Stimulated activated CD8-positive, alpha-beta memory T cell treated with anti-CD3 and anti-CD28 coated beads, Interleukin-4, amount 100 ng/mL, for 4 hours (primary cell): Measurements from ENCODE around the gene CPSF4.

Experiments used
- DNase-seq, 2 donors: peaks; one replicate each; pipeline ENCODE4 v3.0.0-alpha.2; 2020; ENCODE audit warnings: low read depth in 2 of 2, low spot score in 1 of 2

Gene CPSF4

DNA sequence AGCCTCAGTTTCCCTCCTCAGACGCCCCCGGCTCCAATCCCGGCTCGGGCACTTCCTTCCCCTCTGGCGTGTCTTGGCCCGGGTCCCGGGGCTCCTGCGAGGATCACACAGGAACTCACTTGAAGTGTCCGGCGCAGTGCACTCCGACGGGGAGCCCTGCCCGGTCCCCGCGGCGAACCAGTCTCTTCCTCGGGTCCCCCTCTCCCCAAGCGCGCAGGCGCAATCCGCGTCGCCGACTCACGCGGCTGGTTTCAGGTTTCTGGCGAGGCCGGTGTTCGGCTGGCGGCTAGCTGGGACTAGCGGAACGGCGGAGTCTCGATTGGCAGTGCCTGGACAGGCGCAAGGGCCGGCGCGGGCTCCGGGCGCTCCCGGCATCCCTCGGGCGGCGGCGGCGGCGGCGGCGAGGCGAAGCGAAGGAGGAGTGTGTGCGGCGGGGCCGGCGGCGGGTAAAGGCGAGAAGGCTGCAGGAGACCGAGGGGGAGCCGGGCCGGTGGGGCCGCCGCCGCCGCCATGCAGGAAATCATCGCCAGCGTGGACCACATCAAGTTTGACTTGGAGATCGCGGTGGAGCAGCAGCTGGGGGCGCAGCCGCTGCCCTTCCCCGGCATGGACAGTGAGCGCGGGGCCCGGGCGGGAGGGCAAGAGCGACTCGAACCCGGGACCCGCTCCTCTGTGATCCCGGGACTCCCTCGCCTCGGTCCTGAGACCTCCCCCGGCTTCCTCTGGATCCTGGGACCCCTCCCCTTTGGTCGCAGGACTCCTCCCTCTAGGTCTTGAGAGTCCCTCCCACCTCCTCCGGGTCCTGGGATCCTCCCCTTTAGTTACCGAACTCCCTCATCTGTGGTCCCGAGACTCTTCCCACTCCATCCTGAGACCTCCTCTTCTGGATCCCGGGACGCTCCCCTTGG lies at the start of gene CPSF4, which contains the start of gene PTCD1:
CPSF4 (plus strand) TSS at position 371 of the 908 bp plus-strand sequence; CDS start at position 511, 140 bp downstream.
PTCD1 (minus strand) TSS at position 226 of the 908 bp plus-strand sequence. CDS start 3,556 bp downstream, outside the sequence.
- DNase-seq = peak; percentile 80 to 85

DNA sequence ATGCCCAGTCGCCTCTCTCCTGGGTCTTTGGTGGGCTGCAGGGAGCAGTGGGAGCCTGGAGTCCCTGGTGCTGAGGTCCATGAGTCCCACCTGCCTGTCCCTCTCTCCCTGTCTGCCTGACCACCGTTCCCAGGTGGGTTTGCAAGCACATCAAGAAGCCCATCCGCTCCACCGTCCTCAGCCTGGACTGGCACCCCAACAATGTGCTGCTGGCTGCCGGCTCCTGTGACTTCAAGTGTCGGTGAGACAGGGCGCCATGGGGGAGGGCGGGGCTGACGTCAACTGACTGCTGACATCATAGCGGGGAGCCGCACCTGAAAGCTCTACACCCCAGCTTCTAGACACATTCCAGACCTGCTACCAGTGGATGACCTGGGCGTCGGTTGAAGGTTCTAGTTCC lies 49.0 kb upstream of the CPSF4 start:
- no peak for DNase-seq

DNA sequence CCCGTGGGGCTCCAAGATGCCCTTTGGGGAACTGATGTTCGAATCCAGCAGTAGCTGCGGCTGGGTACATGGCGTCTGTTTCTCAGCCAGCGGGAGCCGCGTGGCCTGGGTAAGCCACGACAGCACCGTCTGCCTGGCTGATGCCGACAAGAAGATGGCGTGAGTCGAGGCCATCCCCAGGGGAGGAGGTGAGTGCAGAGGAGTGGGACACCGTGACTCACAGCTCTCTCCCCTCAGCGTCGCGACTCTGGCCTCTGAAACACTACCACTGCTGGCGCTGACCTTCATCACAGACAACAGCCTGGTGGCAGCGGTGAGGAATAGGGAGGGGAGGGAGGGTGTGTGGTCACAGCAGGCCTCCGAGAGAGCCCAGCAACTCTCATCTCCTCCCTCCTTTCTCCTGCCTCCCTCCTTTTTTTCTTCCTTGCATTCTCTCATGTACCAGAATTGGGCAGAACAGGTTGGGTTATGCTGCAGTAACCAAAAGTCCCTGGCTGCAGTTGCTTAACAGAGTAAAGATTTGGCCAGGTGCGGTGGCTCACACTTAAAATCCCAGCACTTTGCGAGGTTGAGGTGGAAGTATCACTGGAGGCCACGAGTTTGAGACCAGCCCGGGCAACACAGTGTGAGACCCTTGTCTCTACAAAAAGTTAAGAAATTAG lies 47.7 kb upstream of the CPSF4 start:
- DNase-seq = no peak

DNA sequence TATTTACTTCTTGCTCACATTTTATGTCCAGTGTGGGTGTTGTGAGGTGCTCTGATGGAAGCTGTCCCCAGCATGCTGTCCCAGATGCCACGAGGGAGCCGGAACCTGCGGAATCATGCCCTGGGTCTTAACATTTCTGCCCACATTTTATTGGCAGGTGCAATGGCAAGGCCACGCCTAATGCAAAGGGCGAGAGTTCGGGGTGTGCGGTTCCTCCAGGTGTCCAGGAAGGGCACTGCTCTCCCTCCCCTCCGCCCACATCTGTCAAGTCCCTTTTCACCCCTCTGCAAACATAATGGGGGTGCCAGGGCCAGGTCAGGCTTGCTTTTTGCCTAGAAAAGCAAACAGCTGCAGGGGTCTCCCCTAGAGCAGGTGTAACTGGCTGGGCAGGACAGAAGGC lies 46.7 kb upstream of the CPSF4 start:
- DNase-seq = no peak

DNA sequence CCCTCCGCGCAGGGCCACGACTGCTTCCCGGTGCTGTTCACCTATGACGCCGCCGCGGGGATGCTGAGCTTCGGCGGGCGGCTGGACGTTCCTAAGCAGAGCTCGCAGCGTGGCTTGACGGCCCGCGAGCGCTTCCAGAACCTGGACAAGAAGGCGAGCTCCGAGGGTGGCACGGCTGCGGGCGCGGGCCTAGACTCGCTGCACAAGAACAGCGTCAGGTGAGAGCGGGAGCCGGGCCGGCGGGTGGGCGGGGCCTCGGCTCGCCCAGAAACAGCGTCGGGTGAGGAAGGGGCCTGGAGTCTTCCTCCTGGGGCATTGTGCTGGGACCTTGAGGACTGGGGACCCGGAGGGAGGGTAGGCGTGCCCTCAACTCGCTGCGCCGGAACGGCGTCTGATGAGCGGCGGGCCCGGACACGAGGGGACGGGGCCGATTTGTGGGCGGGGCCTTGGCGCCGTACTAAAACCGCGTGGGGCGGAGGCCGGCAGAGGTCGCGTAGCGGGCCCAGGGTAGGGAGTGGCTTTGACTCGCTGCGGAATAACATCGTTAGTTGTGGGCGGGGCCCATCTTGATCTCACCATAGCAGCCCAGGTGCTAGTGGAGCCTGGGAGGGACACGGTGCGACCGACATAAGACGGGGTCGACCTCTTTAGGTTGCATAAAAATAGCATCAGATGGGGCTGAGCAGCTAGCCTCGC lies 45.9 kb upstream of the CPSF4 start:
- DNase-seq = peak in 1 of 2 donors; percentile 68

DNA sequence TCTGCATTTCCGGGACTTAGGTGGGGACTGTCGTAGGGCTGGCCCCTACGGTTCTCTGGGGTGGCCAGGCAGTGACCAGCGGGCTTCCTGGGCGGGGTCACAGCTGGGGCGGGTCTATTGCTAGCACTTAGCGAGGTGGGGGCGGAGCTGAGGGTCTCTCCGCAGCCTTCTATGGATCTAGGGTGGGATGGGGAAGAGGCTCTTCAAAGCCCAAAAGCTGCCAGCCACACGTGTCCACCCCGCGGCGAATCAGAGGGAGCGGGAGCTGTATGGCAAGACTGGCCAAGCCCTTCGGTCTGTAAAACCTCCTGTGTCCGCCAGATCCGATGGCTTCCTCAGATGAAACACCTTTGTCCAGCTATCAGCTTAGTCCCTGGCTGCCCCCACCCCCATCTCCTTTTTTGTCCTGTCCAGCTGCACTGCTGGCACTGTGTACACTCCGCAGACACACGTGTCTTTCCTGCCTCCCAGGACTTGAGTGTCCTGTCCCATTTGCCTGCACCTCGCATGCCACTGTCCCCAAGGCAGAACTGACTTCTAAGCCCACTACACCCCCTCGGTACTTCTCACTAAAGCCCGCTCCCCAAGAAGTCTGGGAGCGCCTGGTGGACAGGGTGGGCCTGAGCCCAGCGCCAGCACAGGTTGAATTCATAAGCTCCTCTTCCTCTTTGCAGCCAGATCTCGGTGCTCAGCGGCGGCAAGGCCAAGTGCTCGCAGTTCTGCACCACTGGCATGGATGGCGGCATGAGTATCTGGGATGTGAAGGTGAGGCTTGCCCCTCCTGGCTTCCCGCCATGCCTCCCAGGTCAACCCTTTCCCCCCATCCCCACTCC lies 45.2 kb upstream of the CPSF4 start:
- DNase-seq = no peak

DNA sequence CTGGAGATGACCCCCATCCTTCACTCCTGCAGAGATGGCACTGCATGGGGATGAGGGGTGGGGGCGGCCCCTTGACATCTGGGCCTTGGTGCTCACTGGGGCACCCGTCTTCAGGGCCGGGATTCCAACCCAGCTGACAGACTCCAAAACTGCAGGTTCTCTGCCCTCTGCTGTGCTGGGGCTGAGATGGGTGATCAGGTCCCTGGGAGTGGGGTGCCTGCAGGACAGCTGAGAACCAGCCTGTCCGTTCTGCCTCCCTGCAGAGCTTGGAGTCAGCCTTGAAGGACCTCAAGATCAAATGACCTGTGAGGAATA lies 44.6 kb upstream of the CPSF4 start:
- DNase-seq = no peak

DNA sequence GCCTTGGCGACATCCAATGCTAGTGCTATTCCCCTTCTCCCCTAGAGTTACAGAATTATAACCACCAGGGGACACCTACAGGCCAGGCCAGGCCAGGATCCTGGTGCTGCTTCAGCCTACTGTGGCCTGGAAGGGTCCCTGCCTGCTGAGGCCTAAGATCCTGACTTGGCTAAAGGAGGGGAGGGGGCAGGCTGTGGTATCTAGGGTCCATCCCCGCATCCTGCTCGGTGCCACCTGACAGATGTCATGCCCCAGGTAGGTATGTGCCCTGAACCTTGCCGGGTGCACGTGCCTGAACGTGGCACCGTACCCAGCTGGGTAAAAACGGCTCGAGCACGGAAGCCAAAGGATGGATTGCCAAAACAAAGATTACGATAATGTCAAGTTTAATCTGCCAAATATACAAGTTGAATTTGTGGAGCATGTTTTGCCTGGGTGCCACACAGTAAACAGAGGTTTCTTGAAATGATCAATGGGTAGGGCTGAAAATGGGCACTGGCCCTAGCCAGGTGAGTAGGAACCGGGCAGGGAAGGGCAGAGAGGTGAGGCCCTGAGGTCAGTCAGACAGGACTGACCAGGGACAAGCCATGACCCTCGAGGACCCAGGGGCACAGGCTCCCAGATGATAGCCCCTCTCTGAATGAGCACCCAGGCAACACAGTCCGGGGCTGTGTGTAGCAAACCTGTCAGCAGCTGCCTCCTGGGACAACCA lies 43.0 kb upstream of the CPSF4 start:
- DNase-seq = no peak

DNA sequence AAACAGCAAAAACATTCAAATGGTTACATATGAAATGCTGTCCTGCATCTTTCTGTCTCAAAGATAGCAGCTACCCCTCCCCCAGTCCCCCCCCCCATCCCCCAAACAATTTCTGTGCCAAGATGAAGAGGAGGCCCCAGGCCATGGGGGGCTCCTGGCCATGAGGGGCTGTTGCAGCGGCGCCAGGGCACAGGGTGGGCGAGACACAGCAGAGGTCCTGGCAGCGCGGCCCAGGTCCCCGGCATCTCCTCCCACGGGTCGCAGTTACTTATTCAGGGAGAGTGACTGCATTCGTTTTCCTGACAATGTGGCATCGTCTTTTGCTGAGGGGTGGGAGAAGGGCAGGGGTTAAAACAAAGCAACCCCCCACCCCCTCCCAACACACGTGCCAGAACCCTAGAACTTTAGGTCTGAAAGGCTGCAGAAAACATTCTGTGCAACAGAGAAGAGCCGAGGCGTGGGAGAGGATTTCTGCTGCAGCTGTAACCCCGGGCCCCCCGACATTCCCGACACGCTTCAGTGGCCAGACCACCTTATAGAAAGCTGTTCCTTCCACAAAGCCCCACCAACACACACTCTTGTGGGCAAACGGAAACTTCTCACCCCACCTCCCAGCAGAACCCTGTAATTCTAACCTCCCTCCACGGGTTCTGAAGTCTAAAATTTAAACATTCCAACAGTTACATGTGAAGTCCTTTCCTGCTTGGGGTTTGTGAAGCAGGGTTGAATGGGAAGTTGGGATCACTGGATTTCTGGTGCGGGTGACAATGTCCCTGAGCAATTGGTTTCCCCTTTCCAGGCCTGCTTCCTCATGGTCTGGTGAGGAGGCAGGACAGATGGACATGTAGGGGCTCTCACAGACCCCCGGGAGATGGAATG lies 42.1 kb upstream of the CPSF4 start:
- DNase-seq = no peak

DNA sequence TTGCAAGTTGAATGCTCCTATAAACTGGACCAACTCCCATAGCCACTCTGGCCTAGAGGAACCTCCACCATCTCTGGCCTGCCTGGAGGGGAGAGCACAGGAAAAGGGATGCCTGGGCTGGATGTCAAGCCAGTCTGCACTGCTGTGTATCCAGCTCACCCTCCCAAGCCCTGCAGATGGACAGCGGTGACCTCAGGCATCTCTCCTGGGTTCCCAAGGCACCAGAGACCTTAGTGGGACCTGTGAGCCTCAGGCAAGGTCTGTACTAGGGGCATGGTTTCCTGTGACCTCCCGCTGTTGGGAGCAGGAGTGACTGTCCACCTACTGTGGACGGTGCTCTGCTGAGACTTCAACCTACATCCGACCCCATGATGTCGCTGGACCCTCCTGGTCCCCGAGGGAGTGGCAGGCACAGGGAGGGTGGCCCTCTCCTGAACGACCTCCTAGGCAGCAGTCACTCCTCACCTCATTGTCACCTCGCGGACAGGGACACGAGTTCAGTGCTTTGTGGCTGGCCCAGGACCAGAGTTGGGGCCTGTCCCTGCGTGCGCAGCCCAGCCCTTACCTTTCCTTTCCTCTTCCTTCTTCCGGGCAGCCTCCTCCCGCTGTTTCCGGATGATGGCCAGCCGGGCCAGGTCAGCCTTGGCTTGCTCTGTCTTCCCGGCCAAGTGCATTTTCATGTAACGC lies 41.3 kb upstream of the CPSF4 start:
- DNase-seq = no peak

DNA sequence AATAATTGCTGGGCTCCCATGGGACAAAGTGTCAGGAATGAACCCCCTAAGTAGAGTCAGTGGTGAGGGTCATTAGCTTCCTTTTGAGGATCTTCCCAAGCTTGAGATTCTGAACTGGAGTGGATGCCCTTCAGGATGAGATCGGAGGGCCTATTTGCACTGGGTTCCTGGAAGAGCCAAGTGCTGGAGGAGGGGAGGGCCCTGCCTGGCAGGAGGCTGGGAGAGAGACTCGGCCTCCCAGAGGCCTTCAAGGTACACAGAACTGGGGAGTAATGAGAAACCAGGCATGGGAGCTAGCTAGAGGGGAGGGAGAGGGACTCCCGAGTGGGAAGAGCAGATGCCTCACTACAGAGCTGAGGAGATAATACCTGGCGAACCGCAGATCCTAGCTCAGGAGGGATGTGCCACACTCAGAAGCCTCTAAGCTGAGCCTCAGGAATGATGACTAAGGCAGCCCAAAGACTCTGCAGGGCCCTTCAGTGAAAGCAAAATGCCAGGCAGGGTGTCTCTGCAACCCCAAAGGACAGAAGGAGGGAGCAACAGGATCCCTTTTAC lies 39.8 kb upstream of the CPSF4 start:
- no peak for DNase-seq

DNA sequence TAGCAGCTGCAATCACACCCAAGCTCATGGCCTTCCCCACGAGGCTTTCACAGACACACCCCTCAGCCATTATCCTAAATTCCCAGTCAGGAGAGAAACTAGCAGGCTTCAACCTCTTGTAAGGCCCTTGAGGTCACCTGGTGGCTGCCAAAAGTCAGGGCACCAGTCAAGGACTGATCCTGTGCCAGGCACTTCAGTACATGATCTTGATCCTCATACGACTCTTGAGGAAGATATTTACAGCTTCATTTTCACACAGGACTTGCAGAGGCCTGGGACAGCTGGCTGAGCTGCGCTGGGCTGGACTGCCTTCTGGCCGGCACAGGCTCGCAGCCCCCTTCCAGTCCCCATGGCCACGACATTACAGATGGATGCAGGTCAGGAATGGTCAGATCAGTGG lies 39.1 kb upstream of the CPSF4 start:
- DNase-seq = no peak

DNA sequence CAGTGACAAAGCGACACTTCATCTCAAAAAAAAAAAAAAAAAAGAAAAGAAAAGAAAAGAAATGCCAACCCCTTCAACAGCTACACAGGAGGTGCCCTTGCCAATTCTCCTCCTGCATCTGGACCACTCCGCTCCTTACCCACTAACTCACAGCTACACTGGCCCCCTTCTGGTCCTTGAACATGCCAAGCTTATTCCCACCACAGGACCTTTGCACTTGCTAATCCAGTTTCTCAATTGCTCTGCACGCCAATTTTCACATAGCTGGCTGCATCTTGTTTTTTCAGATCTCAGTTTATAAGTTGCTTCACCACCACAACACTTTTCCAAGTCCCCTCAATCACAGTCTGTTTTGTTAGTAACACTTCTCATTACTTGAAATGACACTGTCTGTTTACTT lies 35.9 kb upstream of the CPSF4 start:
- DNase-seq = no peak

DNA sequence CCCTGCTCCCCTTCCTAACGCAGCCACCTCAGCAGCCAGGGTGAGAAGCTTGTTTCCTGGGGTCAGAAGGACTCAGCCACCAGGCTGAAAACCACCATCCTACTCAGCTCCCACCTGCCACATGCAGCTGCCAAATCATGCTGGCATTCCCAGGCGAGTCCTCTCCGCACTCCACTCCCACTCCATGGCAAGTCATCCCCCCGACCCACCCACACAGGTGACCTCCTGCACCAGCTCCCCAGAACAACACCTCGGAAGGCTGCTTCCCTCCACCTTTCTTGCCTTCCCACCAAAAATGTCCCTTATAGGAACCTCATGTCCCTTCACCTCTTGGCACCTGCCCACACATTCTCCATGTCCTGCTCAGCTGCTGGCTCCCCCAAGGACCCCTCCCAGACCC lies 35.0 kb upstream of the CPSF4 start:
- no peak for DNase-seq

DNA sequence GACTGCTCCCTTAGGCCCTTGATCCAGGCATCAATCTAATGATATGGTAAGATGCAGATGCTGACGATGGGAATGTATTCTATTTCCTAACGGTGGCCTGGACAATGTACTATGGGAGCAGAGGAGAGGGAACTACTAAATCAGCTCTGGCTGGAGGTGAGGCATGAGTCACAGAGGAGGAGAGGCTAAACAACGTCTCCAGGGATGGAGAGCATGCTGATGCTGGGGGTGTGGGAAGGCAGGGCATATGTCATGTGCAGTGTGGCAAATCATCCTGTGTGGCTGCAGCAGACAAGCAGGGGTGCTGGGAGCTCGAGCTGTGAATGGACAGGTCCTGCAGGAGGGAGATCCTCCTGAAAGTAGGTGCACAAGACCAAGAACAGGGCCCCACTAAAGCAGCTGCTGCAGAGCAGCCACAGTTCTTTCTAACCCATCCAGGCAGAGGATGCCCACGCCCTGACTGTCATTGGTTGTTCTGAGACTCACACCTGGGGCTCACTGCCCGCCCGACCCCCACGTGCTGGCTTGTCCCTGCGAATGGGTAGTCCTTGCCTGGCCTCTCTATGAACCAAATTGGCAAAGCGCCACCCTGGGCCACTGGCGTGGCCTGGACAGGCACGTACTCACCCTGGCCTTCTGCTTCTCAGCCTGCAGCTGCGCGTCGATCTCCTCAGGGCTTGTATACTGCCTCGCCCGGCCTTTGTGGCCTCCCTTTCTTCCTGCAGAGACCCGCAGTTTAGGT lies 34.3 kb upstream of the CPSF4 start:
- DNase-seq = no peak

DNA sequence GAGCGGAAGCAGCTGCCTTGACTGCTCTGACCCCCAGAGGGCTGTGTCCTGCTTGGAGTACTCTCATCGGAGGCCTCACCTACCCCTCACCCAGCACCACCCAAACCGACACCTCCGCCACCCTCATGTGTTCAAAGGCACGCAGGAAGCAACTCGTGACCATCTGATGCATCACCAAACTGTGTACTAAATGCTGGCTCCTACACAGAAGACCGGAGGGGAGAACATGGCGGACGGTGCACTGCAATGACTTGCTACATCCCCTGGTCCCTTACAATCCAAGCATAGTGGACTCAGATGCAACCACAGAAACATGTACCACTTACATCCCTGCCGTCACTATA lies 33.8 kb upstream of the CPSF4 start:
- no peak for DNase-seq

DNA sequence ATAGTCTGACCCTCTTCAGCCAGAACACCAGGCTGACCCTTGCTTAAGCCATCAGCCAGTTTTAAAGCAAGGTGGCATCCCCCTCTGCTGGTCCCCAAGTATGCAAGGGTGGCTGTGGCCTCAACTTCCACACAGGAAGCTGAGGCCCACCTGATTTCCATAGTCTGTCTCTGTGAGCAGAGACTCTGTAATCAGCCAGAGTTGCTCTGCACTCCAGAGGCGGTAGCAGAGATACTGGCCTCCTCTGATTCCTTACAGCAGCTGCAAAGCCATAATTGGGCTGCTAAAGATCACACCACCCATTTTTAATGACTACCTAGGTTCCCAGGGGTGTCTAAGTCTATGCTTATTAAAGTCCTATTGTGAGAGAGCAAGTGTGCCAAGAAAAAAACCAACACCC lies 32.2 kb upstream of the CPSF4 start:
- DNase-seq = no peak

DNA sequence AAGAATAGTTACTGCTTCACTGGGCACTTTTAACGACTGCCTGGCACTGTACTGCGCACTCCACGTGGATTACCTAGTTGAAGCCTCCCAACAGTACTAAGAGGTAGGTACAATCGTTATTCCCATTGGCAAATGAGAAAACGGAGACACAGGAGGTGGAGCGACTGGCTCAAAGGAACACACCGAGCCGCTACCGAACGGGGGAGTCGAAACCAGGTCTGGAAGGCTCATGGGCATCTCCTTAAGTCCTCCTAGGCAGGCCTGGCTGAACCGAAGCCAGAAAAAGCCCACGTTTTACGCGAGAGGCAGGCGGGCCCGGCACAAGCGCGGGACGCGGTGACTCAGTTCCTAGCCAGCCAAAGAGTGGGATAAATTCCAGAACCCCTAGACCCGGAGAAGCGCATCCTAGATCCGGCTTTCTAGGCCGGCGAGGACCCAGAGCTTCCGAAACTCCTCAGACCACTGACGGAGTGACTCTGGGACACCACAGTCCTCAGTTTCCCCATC lies 30.8 kb upstream of the CPSF4 start:
- no peak for DNase-seq
